Keratinocyte (primary cell): ENCODE measurements around the gene PDS5B. TPM values are rescaled to one million over a fixed set of nuclear protein-coding genes. Genes with fewer than 3 reads are reported as not detected.

Source experiments
- DNase-seq: peaks from one replicate; pipeline ENCODE4 v3.0.0-alpha.2; 2011; ENCODE audit warnings: low read depth, missing footprints, low spot score
- FAIRE-seq: peaks from 2 replicates; lab custom pipeline; 2011; peaks lifted over from hg19 to GRCh38; lab: Jason Lieb, UNC
- H2AFZ ChIP-seq: 2 replicates; pipeline ENCODE4 v1.6.0; 2012; ENCODE audit warnings: low read length, control low read depth, inconsistent platforms; ENCODE audit not compliant: control insufficient read depth
- H3K27ac ChIP-seq: 2 replicates; pipeline ENCODE4 v1.5.1; 2011; ENCODE audit warnings: low read length; ENCODE audit not compliant: control insufficient read depth, insufficient read depth
- H3K27me3 ChIP-seq: 3 replicates; pipeline ENCODE4 v1.6.0; 2011; ENCODE audit warnings: low read length; ENCODE audit not compliant: control insufficient read depth, insufficient read depth; ENCODE audit errors: extremely low read depth
- H3K36me3 ChIP-seq, 2 experiments: 2 replicates in 1 of 2; 3 replicates in 1 of 2; pipeline ENCODE4 v1.5.1; 2011; ENCODE audit warnings: low read length in 2 of 2, mild to moderate bottlenecking in 1 of 2; ENCODE audit not compliant: control insufficient read depth in 2 of 2, insufficient read depth in 2 of 2; ENCODE audit errors: extremely low read depth in 1 of 2
- H3K4me1 ChIP-seq: 3 replicates; pipeline ENCODE4 v1.5.1; 2011; ENCODE audit warnings: low read length; ENCODE audit not compliant: control insufficient read depth, insufficient read depth; ENCODE audit errors: extremely low read depth
- H3K4me2 ChIP-seq: 3 replicates; pipeline ENCODE4 v1.6.0; 2011; ENCODE audit warnings: low read depth, low read length; ENCODE audit not compliant: control insufficient read depth, insufficient read depth; ENCODE audit errors: extremely low read depth
- H3K4me3 ChIP-seq, 3 experiments: fragments of 200-600 bp in 1 of 3; sonication (generic) in 1 of 3; 2 replicates in 2 of 3; 3 replicates in 1 of 3; pipeline ENCODE4 v1.5.1; 2011 to 2016; ENCODE audit warnings: low read length in 3 of 3, mild to moderate bottlenecking in 3 of 3, control low read depth in 2 of 3, inconsistent platforms in 1 of 3, low read depth in 1 of 3, mixed read lengths in 1 of 3, mixed run types in 1 of 3, moderate library complexity in 1 of 3; ENCODE audit not compliant: control insufficient read depth in 2 of 3, insufficient read depth in 2 of 3; ENCODE audit errors: extremely low read depth in 1 of 3
- H3K79me2 ChIP-seq: 2 replicates; pipeline ENCODE4 v1.6.0; 2012; ENCODE audit warnings: low read length; ENCODE audit not compliant: control insufficient read depth, insufficient read depth
- H3K9ac ChIP-seq: 3 replicates; pipeline ENCODE4 v1.6.0; 2011; ENCODE audit warnings: low read length; ENCODE audit not compliant: control insufficient read depth, insufficient read depth; ENCODE audit errors: extremely low read depth
- H3K9me1 ChIP-seq: 3 replicates; pipeline ENCODE4 v1.6.0; 2011; ENCODE audit warnings: low read length; ENCODE audit not compliant: control insufficient read depth, insufficient read depth; ENCODE audit errors: extremely low read depth
- H3K9me3 ChIP-seq: 2 replicates; pipeline ENCODE4 v1.5.1; 2012; ENCODE audit warnings: low read depth, low read length; ENCODE audit not compliant: control insufficient read depth
- H4K20me1 ChIP-seq: 3 replicates; pipeline ENCODE4 v1.6.0; 2011; ENCODE audit warnings: low read length; ENCODE audit not compliant: control insufficient read depth, insufficient read depth; ENCODE audit errors: extremely low read depth
- EZH2 ChIP-seq: IDR thresholded peaks from one replicate; pipeline ENCODE4 v1.6.1; 2012; ENCODE audit warnings: inconsistent platforms, mild to moderate bottlenecking, low read length, moderate library complexity
- dilution Hi-C: fragments of 300-500 bp; cut with MboI; formaldehyde crosslinking; loops from one replicate; pipeline ENCODE4 v1.7.0; 2020; ENCODE audit warnings: low sequenced_read_pairs; ENCODE audit not compliant: extremely low pct_ligation_motif_present
- polyA plus RNA-seq, 5 experiments: library from polyadenylated mRNA; depleted of rRNA in 3 of 5; stranded (reverse) in 3 of 5; stranded (forward) in 1 of 5; unstranded in 1 of 5; fragments of >200 nt; gene quantifications; 1 replicate in 1 of 5; 2 replicates in 3 of 5; 3 replicates in 1 of 5; pipeline versions ENCODE4 v1.2.1 to v1.2.3, GENCODE V29; 2011 to 2012; ENCODE audit warnings: missing spikeins in 2 of 5, low read depth in 1 of 5, low replicate concordance in 1 of 5
- TF ChIP-seq, protein P1 (sequence below), 3 experiments: IDR thresholded peaks in 1 of 3; conservative IDR thresholded peaks in 1 of 3; optimal IDR thresholded peaks in 1 of 3; 2 replicates in 2 of 3; 3 replicates in 1 of 3; pipeline versions ENCODE3 to v1.5.1; 2011; ENCODE audit warnings: low read length in 3 of 3, mild to moderate bottlenecking in 3 of 3, moderate library complexity in 2 of 3, control low read depth in 1 of 3, inconsistent platforms in 1 of 3; ENCODE audit not compliant: insufficient read depth in 2 of 3; ENCODE audit errors: extremely low read depth in 1 of 3

Gene PDS5B
- polyA plus RNA-seq, 1 donor (not counting 4 experiments of a cell fraction or from before 2014, with no cell fraction given): 6.9 TPM

DNA sequence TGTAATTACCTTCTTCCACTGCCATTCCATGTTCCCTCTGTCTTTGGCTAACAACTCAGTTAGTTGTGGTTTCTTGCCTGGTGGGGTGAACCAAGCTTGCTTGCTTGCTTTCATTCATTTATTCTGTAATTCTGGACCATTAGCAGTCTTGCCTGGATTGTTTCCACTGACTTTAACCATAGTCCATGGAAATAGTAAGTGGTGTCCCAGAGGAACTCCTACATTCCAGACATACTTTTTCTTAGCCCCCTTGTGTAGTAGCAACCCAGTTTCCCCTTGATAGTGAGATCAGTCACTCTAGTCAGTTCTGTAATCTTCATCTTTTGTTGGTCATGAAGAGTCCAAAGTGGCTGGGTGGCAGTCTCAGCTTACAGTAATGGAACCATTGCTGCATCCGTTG is 23.2 kb downstream of the PDS5B start:
- H3K27ac ChIP-seq: no peak overlapping the region
- TF ChIP-seq EZH2: no peak
- TF ChIP-seq, protein P1, sequence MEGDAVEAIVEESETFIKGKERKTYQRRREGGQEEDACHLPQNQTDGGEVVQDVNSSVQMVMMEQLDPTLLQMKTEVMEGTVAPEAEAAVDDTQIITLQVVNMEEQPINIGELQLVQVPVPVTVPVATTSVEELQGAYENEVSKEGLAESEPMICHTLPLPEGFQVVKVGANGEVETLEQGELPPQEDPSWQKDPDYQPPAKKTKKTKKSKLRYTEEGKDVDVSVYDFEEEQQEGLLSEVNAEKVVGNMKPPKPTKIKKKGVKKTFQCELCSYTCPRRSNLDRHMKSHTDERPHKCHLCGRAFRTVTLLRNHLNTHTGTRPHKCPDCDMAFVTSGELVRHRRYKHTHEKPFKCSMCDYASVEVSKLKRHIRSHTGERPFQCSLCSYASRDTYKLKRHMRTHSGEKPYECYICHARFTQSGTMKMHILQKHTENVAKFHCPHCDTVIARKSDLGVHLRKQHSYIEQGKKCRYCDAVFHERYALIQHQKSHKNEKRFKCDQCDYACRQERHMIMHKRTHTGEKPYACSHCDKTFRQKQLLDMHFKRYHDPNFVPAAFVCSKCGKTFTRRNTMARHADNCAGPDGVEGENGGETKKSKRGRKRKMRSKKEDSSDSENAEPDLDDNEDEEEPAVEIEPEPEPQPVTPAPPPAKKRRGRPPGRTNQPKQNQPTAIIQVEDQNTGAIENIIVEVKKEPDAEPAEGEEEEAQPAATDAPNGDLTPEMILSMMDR (optimal IDR thresholded peaks at IDR 0.05 in 1 of 3, IDR thresholded peaks at IDR 0.05 in 1 of 3, conservative IDR thresholded peaks at IDR 0.05 in 1 of 3; ENCODE audit: extremely low read depth in 1 of 3, insufficient read depth in 2 of 3, low read length in 3 of 3): no peak
- H3K36me3 ChIP-seq: no peaks in the 10 kb centered on the region
- H3K4me3 ChIP-seq: no peak overlapping the region
- FAIRE-seq (no peak), DNase-seq (no peak)
- no peaks in the 10 kb centered on the region for H3K9me1 ChIP-seq
- H3K27me3 ChIP-seq: no peaks in the 10 kb centered on the region
- H2AFZ ChIP-seq: no peak overlapping the region
- H3K4me1 ChIP-seq: no peaks in the 10 kb centered on the region
- peaks cover 2% of the 10 kb centered on the region for H3K9me3 ChIP-seq
- peaks cover 75% of the 10 kb centered on the region for H3K79me2 ChIP-seq
- H3K4me2 ChIP-seq: no peak overlapping the region
- dilution Hi-C loops: no loop called here
- H4K20me1 ChIP-seq: no peaks in the 10 kb centered on the region
- no peak overlapping the region for H3K9ac ChIP-seq

DNA sequence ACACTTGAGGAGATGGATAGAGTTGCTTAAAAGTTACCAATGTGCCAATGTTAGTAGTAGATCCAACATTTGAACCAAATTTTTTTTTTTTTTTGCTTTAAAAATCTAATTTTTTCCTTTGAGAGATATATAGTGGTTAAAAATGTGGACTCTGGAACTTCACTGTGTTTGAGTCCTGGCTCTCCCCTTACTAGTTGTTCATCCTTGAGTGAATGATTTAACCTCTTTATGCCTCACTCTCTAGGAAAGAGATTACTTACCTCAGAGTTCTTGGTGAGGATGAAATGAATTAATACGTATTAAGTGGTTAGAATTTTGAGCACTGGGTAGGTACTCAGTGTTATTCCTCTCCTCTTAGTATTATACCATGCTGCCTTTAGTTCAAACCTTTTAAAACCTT is 24.3 kb downstream of the PDS5B start:
- H3K4me1 ChIP-seq: no peaks in the 10 kb centered on the region
- no peaks in the 10 kb centered on the region for H3K27me3 ChIP-seq
- H3K27ac ChIP-seq: no peak overlapping the region
- no peak overlapping the region for H2AFZ ChIP-seq
- DNase-seq: no peak
- dilution Hi-C loops: no loop called here
- H4K20me1 ChIP-seq: no peaks in the 10 kb centered on the region
- no peak for FAIRE-seq
- H3K9me3 ChIP-seq: peaks cover 2% of the 10 kb centered on the region
- no peak overlapping the region for H3K4me3 ChIP-seq
- no peaks in the 10 kb centered on the region for H3K36me3 ChIP-seq
- H3K4me2 ChIP-seq: no peak overlapping the region
- no peaks in the 10 kb centered on the region for H3K9me1 ChIP-seq
- TF ChIP-seq, protein P1 (optimal IDR thresholded peaks at IDR 0.05 in 1 of 3, IDR thresholded peaks at IDR 0.05 in 1 of 3, conservative IDR thresholded peaks at IDR 0.05 in 1 of 3; ENCODE audit: extremely low read depth in 1 of 3, insufficient read depth in 2 of 3, low read length in 3 of 3): no peak
- TF ChIP-seq EZH2: no peak
- H3K79me2 ChIP-seq: peaks cover 85% of the 10 kb centered on the region
- no peak overlapping the region for H3K9ac ChIP-seq
